ENCODE measurements around the gene NPAS3. TPM values are rescaled to one million over a fixed set of nuclear protein-coding genes. Genes with fewer than 3 reads are reported as not detected.

The NPAS3 gene
- total and polyA plus RNA-seq, 4 donors, result 0.07 to 0.09 (median 0.08) TPM; not detected in 1

- WGBS, result 27% methylated on average over 5 of the region's 5 CpGs
- TF ChIP-seq, protein P1, sequence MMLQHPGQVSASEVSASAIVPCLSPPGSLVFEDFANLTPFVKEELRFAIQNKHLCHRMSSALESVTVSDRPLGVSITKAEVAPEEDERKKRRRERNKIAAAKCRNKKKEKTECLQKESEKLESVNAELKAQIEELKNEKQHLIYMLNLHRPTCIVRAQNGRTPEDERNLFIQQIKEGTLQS (IDR thresholded peaks at IDR 0.05), result no peak
- TF ChIP-seq HNF4G (IDR thresholded peaks at IDR 0.05), result no peak
- no peak for TF ChIP-seq ZBTB33 (IDR thresholded peaks at IDR 0.05)
- TF ChIP-seq NR2F2 (IDR thresholded peaks at IDR 0.05), result no peak
- TF ChIP-seq GABPA (IDR thresholded peaks at IDR 0.05 in 1 of 2, conservative IDR thresholded peaks at IDR 0.05 in 1 of 2), result no peak
- TF ChIP-seq RXRA (IDR thresholded peaks at IDR 0.05), result no peak
- no peak for TF ChIP-seq MAX (IDR thresholded peaks at IDR 0.05)
- TF ChIP-seq CTCF (IDR thresholded peaks at IDR 0.05; ENCODE audit: low read depth, low read length, missing input control), result no peak
- TF ChIP-seq JUND (IDR thresholded peaks at IDR 0.05), result no peak
- no peak for TF ChIP-seq TAF1 (conservative IDR thresholded peaks at IDR 0.05)
- TF ChIP-seq SP1 (IDR thresholded peaks at IDR 0.05), result no peak
- no peak for TF ChIP-seq FOXA1 (IDR thresholded peaks at IDR 0.05)
- no peak for TF ChIP-seq EGR1 (IDR thresholded peaks at IDR 0.05; ENCODE audit: low read depth in 2 of 2)
- TF ChIP-seq RAD21 (IDR thresholded peaks at IDR 0.05), result no peak
- no peak for TF ChIP-seq FOXA2 (IDR thresholded peaks at IDR 0.05)
- TF ChIP-seq YY1 (IDR thresholded peaks at IDR 0.05), result no peak
- DNase-seq (ENCODE audit: low spot score), result no peak
Observed at GRCh38 chr14:33484264-33484663, 545.6 kb downstream of the NPAS3 start.

DNA sequence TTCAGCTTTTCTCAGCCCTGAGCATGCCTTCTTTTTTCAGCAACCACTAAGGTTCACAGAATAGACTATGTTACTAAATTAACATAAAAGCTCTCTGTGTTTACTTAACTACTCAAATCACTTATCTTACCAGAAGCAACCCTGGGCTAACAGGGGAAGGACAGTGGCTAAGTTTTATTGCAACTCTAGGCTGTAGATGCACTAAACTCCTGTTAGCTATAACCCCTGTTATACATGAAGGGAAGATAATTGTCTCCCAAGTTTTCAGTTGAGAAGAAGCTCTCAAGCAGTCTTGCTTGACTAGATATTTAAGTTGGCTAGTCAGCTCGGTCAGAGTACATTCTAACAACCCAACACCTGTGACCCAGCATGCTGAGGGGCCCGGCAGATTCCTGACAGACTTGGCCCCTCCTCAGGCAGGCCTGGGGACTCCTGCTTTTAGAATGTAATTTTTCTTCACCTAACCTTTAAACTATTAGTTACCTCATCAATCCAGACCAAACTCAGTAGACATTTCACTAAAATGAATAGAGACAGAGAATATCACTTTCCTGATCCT is 547.7 kb downstream of the NPAS3 start:
- Histone ChIP-seq H3K27me3 (ENCODE audit: control insufficient read depth in 4 of 4, insufficient read depth in 4 of 4, low read length in 3 of 4) (peaks cover 0 to 4% (median 0%) of the 10 kb centered on the region in 4 donors), H3K9me3 (ENCODE audit: control insufficient read depth in 4 of 4, low read length in 3 of 4) (no peaks in the 10 kb centered on the region), H3K27ac (ENCODE audit: low read depth in 1 of 2, low read length in 2 of 2) (no peak overlapping the region), H3K4me1 (ENCODE audit: control insufficient read depth in 4 of 4, insufficient read depth in 4 of 4, low read length in 3 of 4) (no peaks in the 10 kb centered on the region), H3K4me3 (ENCODE audit: low read depth in 1 of 3, low read length in 3 of 3) (no peak overlapping the region), H3K9ac (ENCODE audit: low read depth in 1 of 2, low read length in 2 of 2) (no peak overlapping the region), H3K36me3 (ENCODE audit: control insufficient read depth in 4 of 4, insufficient read depth in 3 of 4, low read depth in 1 of 4, low read length in 3 of 4) (no peaks in the 10 kb centered on the region)
- 40% methylated on average over 2 of the region's 2 CpGs for WGBS
- DNase-seq (ENCODE audit: low spot score), result no peak
- no peak for TF ChIP-seq GABPA (IDR thresholded peaks at IDR 0.05 in 1 of 2, conservative IDR thresholded peaks at IDR 0.05 in 1 of 2)
- no peak for TF ChIP-seq SP1 (IDR thresholded peaks at IDR 0.05)
- TF ChIP-seq, protein P1 (IDR thresholded peaks at IDR 0.05), result no peak
- no peak for TF ChIP-seq HNF4A (conservative IDR thresholded peaks at IDR 0.05)
- no peak for TF ChIP-seq EGR1 (IDR thresholded peaks at IDR 0.05; ENCODE audit: low read depth in 2 of 2)
- no peak for TF ChIP-seq JUND (IDR thresholded peaks at IDR 0.05)
- TF ChIP-seq FOXA1 (IDR thresholded peaks at IDR 0.05), result no peak
- TF ChIP-seq NR2F2 (IDR thresholded peaks at IDR 0.05), result no peak
- no peak for TF ChIP-seq REST (IDR thresholded peaks at IDR 0.05)
- TF ChIP-seq RAD21 (IDR thresholded peaks at IDR 0.05), result no peak
- no peak for TF ChIP-seq ZBTB33 (IDR thresholded peaks at IDR 0.05)
- TF ChIP-seq CTCF (IDR thresholded peaks at IDR 0.05; ENCODE audit: low read depth, low read length, missing input control), result no peak
- no peak for TF ChIP-seq RXRA (IDR thresholded peaks at IDR 0.05)
- no peak for TF ChIP-seq TAF1 (conservative IDR thresholded peaks at IDR 0.05)
- TF ChIP-seq HNF4G (IDR thresholded peaks at IDR 0.05), result no peak
- TF ChIP-seq FOXA2 (IDR thresholded peaks at IDR 0.05), result no peak

More at GRCh38 chr14:33484264-33484663, 545.6 kb downstream of the NPAS3 start:
- Histone ChIP-seq H3K9me3 (ENCODE audit: control insufficient read depth in 4 of 4, low read length in 3 of 4) (no peaks in the 10 kb centered on the region), H3K27me3 (ENCODE audit: control insufficient read depth in 4 of 4, insufficient read depth in 4 of 4, low read length in 3 of 4) (peaks cover 0 to 5% (median 0%) of the 10 kb centered on the region in 4 donors), H3K9ac (ENCODE audit: low read depth in 1 of 2, low read length in 2 of 2) (no peak overlapping the region), H3K36me3 (ENCODE audit: control insufficient read depth in 4 of 4, insufficient read depth in 3 of 4, low read depth in 1 of 4, low read length in 3 of 4) (no peaks in the 10 kb centered on the region), H3K4me1 (ENCODE audit: control insufficient read depth in 4 of 4, insufficient read depth in 4 of 4, low read length in 3 of 4) (no peaks in the 10 kb centered on the region), H3K27ac (ENCODE audit: low read depth in 1 of 2, low read length in 2 of 2) (no peak overlapping the region), H3K4me3 (ENCODE audit: low read depth in 1 of 3, low read length in 3 of 3) (no peak overlapping the region)

Measured in liver (tissue), 9 donors.